HAP-1 (cell line): Measurements from ENCODE around the gene PEAR1.

Experiments
- DNase-seq, 2 experiments: peaks; one replicate each; pipeline ENCODE4 v3.0.0-alpha.2; 2016 to 2020; ENCODE audit warnings: low spot score in 2 of 2
- H3K27me3 ChIP-seq: fragments of 250-450 bp; sonication (Bioruptor Pico); 2 replicates; pipeline ENCODE4 v1.5.1; 2020; ENCODE audit warnings: low read depth, mild to moderate bottlenecking, moderate library complexity
- H3K36me3 ChIP-seq: fragments of 250-450 bp; sonication (Bioruptor Pico); replicated peaks from 2 replicates; pipeline ENCODE4 v1.5.1; 2020; ENCODE audit warnings: mild to moderate bottlenecking
- H3K4me1 ChIP-seq: fragments of 250-450 bp; sonication (Bioruptor Pico); 2 replicates; pipeline ENCODE4 v1.5.1; 2020; ENCODE audit warnings: mild to moderate bottlenecking
- H3K4me3 ChIP-seq: fragments of 250-450 bp; sonication (Bioruptor Pico); 2 replicates; pipeline ENCODE4 v1.5.1; 2020; ENCODE audit warnings: mild to moderate bottlenecking, moderate library complexity
- H3K9me3 ChIP-seq: fragments of 250-450 bp; sonication (Bioruptor Pico); 2 replicates; pipeline ENCODE4 v1.5.1; 2020; ENCODE audit warnings: mild to moderate bottlenecking, moderate library complexity
- in situ Hi-C: fragments of 300-500 bp; cut with MboI; formaldehyde crosslinking; loops from 3 replicates; pipeline ENCODE4 v1.14.3; 2020; ENCODE audit warnings: low sequenced_read_pairs, inconsistent platforms, mixed read lengths

The PEAR1 gene

GRCh38 chr1:156865258-156865657 is 28.3 kb upstream of the PEAR1 start:
- H3K9me3 ChIP-seq = no peaks in the 10 kb centered on the region
- no peaks in the 10 kb centered on the region for H3K36me3 ChIP-seq
- peaks cover 6% of the 10 kb centered on the region; the same call in 1 of the 2 replicates for H3K4me1 ChIP-seq
- in situ Hi-C loops = no loop called here
- no peak for DNase-seq
- peaks cover 4% of the 10 kb centered on the region; the same call in 1 of the 2 replicates for H3K27me3 ChIP-seq
- H3K4me3 ChIP-seq = no peak overlapping the region

GRCh38 chr1:156865865-156866248 is 27.7 kb upstream of the PEAR1 start:
- peaks cover 2% of the 10 kb centered on the region; the same call in 1 of the 2 replicates for H3K4me1 ChIP-seq
- peaks cover 6% of the 10 kb centered on the region; the same call in 1 of the 2 replicates for H3K27me3 ChIP-seq
- in situ Hi-C loops = no loop called here
- H3K4me3 ChIP-seq = no peak overlapping the region
- H3K9me3 ChIP-seq = no peaks in the 10 kb centered on the region
- no peak for DNase-seq
- no peaks in the 10 kb centered on the region for H3K36me3 ChIP-seq

- DNase-seq = no peak
- Histone ChIP-seq H3K4me1 (no peaks in the 10 kb centered on the region), H3K9me3 (no peaks in the 10 kb centered on the region), H3K4me3 (no peak overlapping the region), H3K27me3 (0 out of 2 replicates have a peak, but pooled peaks cover 2% of the 10 kb centered on the region), H3K36me3 (no peaks in the 10 kb centered on the region)
- in situ Hi-C loops = no loop called here
Measured at GRCh38 chr1:156866249-156866909, 27.1 kb upstream of the PEAR1 start.

- no peaks in the 10 kb centered on the region for H3K4me1 ChIP-seq
- DNase-seq = no peak
- in situ Hi-C loops = no loop called here
- H3K27me3 ChIP-seq = 0 out of 2 replicates have a peak, but pooled peaks cover 2% of the 10 kb centered on the region
- no peak overlapping the region for H3K4me3 ChIP-seq
- no peaks in the 10 kb centered on the region for H3K9me3 ChIP-seq
- H3K36me3 ChIP-seq = no peaks in the 10 kb centered on the region
Measured at GRCh38 chr1:156868341-156868740, 25.2 kb upstream of the PEAR1 start.

GRCh38 chr1:156869455-156869854 is 24.1 kb upstream of the PEAR1 start:
- Histone ChIP-seq H3K9me3 (no peaks in the 10 kb centered on the region), H3K4me3 (no peak overlapping the region), H3K4me1 (no peaks in the 10 kb centered on the region), H3K36me3 (no peaks in the 10 kb centered on the region), H3K27me3 (0 out of 2 replicates have a peak, but pooled peaks cover 2% of the 10 kb centered on the region)
- DNase-seq = no peak
- in situ Hi-C loops = no loop called here

GRCh38 chr1:156873659-156874058 is 19.9 kb upstream of the PEAR1 start:
- H3K36me3 ChIP-seq = no peaks in the 10 kb centered on the region
- in situ Hi-C loops = no loop called here
- no peak overlapping the region for H3K4me3 ChIP-seq
- no peaks in the 10 kb centered on the region for H3K9me3 ChIP-seq
- no peaks in the 10 kb centered on the region for H3K4me1 ChIP-seq
- peaks cover 5% of the 10 kb centered on the region; the same call in 1 of the 2 replicates for H3K27me3 ChIP-seq
- DNase-seq = no peak

- Histone ChIP-seq H3K36me3 (no peaks in the 10 kb centered on the region), H3K9me3 (no peaks in the 10 kb centered on the region), H3K27me3 (peaks cover 6% of the 10 kb centered on the region; the same call in 1 of the 2 replicates), H3K4me3 (no peak overlapping the region), H3K4me1 (no peaks in the 10 kb centered on the region)
- DNase-seq = no peak
- in situ Hi-C loops = no loop called here
Measured at GRCh38 chr1:156874142-156874541, 19.4 kb upstream of the PEAR1 start.

- Histone ChIP-seq H3K9me3 (no peaks in the 10 kb centered on the region), H3K36me3 (no peaks in the 10 kb centered on the region), H3K4me1 (no peaks in the 10 kb centered on the region), H3K4me3 (no peak overlapping the region), H3K27me3 (peaks cover 6% of the 10 kb centered on the region; the same call in 1 of the 2 replicates)
- in situ Hi-C loops = no loop called here
- DNase-seq = no peak
Measured at GRCh38 chr1:156874572-156875340, 18.8 kb upstream of the PEAR1 start.

- DNase-seq = no peak
- Histone ChIP-seq H3K36me3 (no peaks in the 10 kb centered on the region), H3K4me1 (no peaks in the 10 kb centered on the region), H3K9me3 (no peaks in the 10 kb centered on the region), H3K4me3 (no peak overlapping the region), H3K27me3 (peaks cover 6% of the 10 kb centered on the region; the same call in 1 of the 2 replicates)
- in situ Hi-C loops = no loop called here
Measured at GRCh38 chr1:156875341-156875615, 18.2 kb upstream of the PEAR1 start.

- DNase-seq = no peak
- Histone ChIP-seq H3K27me3 (peaks cover 4% of the 10 kb centered on the region; the same call in 1 of the 2 replicates), H3K9me3 (no peaks in the 10 kb centered on the region), H3K4me1 (no peaks in the 10 kb centered on the region), H3K4me3 (no peak overlapping the region), H3K36me3 (no peaks in the 10 kb centered on the region)
- in situ Hi-C loops = no loop called here
Measured at GRCh38 chr1:156876281-156876680, 17.2 kb upstream of the PEAR1 start.

- Histone ChIP-seq H3K4me3 (no peak overlapping the region), H3K27me3 (peaks cover 4% of the 10 kb centered on the region; the same call in 1 of the 2 replicates), H3K4me1 (no peaks in the 10 kb centered on the region), H3K36me3 (no peaks in the 10 kb centered on the region), H3K9me3 (no peaks in the 10 kb centered on the region)
- in situ Hi-C loops = no loop called here
- no peak for DNase-seq
Measured at GRCh38 chr1:156877433-156878170, 15.9 kb upstream of the PEAR1 start.

- Histone ChIP-seq H3K4me3 (no peak overlapping the region), H3K27me3 (peaks cover 4% of the 10 kb centered on the region; the same call in 1 of the 2 replicates), H3K36me3 (no peaks in the 10 kb centered on the region), H3K9me3 (no peaks in the 10 kb centered on the region), H3K4me1 (no peaks in the 10 kb centered on the region)
- DNase-seq = no peak
- in situ Hi-C loops = no loop called here
Measured at GRCh38 chr1:156879876-156880275, 13.6 kb upstream of the PEAR1 start.

GRCh38 chr1:156880473-156880872 is 13.0 kb upstream of the PEAR1 start:
- in situ Hi-C loops = no loop called here

GRCh38 chr1:156881101-156881500 is 12.4 kb upstream of the PEAR1 start:
- in situ Hi-C loops = no loop called here
- Histone ChIP-seq H3K4me3 (no peak overlapping the region), H3K9me3 (no peaks in the 10 kb centered on the region), H3K4me1 (no peaks in the 10 kb centered on the region), H3K36me3 (no peaks in the 10 kb centered on the region), H3K27me3 (peaks cover 4% of the 10 kb centered on the region; the same call in 1 of the 2 replicates)
- DNase-seq = no peak

More at GRCh38 chr1:156880473-156880872, 13.0 kb upstream of the PEAR1 start:
- DNase-seq = no peak
- Histone ChIP-seq H3K4me1 (no peaks in the 10 kb centered on the region), H3K9me3 (no peaks in the 10 kb centered on the region), H3K4me3 (no peak overlapping the region), H3K36me3 (no peaks in the 10 kb centered on the region), H3K27me3 (peaks cover 4% of the 10 kb centered on the region; the same call in 1 of the 2 replicates)
